SK-N-SH treated with all-trans-retinoic acid at 6 μM for 48 hours (cell line): Measurements from ENCODE around the gene ABHD17B.

ENCODE experiments used
- CREB5 ChIP-seq: fragments of 250-450 bp; sonication (Bioruptor Pico); IDR thresholded peaks from 2 replicates; pipeline ENCODE4 v1.5.1; 2020; ENCODE audit warnings: low read depth, mild to moderate bottlenecking, moderate library complexity
- TOX ChIP-seq: fragments of 250-450 bp; sonication (Bioruptor Pico); IDR thresholded peaks from 2 replicates; pipeline ENCODE4 v1.8.0; 2021; ENCODE audit warnings: mild to moderate bottlenecking, moderate library complexity, borderline replicate concordance
- ZNF70 ChIP-seq: fragments of 450-650 bp; formaldehyde crosslinking; IDR thresholded peaks from 2 replicates; pipeline ENCODE4 v1.5.0; 2020; ENCODE audit warnings: mild to moderate bottlenecking, moderate library complexity
- ZNF8 ChIP-seq: fragments of 450-650 bp; formaldehyde crosslinking; IDR thresholded peaks from 2 replicates; pipeline ENCODE4 v1.5.0; 2020; ENCODE audit warnings: mild to moderate bottlenecking, moderate library complexity
- TF ChIP-seq, protein P1 (sequence below): fragments of 250-450 bp; sonication (Bioruptor Pico); IDR thresholded peaks from 2 replicates; pipeline ENCODE4 v1.8.0; 2021; ENCODE audit warnings: low read depth, mild to moderate bottlenecking, moderate library complexity, borderline replicate concordance

ABHD17B gene

DNA sequence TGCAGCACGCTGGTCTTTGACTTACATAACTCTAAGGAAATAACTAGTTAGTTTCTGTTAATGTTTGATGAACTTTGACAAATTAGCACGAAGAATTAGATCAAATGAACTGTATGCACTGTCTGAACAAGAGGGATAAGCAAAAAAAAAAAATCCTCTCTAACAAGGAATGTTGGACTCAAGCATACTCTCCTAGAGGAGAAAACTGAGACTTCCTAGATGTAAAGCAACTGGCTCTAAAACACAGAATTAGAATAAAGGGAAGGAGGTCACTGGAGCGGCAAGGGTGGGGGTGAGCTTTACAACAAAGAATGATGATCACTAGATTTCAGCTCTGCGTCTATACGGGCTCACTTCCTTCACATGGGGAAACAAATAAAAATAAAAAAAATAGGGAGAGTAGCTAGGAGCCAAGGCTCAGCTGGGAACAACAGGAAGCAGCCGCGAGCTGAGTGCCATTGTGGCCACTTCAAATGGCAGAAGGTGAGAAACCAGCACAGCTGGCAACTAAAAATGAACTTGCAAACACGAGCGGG lies 94.0 kb downstream of the ABHD17B start (continued):
- TF ChIP-seq, protein P1, sequence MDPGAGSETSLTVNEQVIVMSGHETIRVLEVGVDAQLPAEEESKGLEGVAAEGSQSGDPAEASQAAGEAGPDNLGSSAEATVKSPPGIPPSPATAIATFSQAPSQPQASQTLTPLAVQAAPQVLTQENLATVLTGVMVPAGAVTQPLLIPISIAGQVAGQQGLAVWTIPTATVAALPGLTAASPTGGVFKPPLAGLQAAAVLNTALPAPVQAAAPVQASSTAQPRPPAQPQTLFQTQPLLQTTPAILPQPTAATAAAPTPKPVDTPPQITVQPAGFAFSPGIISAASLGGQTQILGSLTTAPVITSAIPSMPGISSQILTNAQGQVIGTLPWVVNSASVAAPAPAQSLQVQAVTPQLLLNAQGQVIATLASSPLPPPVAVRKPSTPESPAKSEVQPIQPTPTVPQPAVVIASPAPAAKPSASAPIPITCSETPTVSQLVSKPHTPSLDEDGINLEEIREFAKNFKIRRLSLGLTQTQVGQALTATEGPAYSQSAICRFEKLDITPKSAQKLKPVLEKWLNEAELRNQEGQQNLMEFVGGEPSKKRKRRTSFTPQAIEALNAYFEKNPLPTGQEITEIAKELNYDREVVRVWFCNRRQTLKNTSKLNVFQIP (CRISPR knock-in tag): no peak
- TF ChIP-seq ZNF70 (CRISPR knock-in tag) (no peak), CREB5 (CRISPR knock-in tag) (no peak), TOX (no peak), ZNF8 (CRISPR knock-in tag) (no peak)
